Right lobe of liver (tissue), 6 donors: Measurements from ENCODE around the gene PTK6. TPM values are rescaled to one million over a fixed set of nuclear protein-coding genes. Genes with fewer than 3 reads are reported as not detected.

ENCODE experiments used
- ATAC-seq, 4 donors: fragments of 200-7000 bp; cut with Tn5 transposase; one replicate each; pipeline ENCODE4 v1.9.1; 2020; ENCODE audit warnings: mild to moderate bottlenecking in 4 of 4, moderate library complexity in 4 of 4
- DNase-seq, 3 donors: peaks; one replicate each; pipeline ENCODE4 v3.0.0-alpha.2; 2020
- H3K27ac ChIP-seq, 3 donors: fragments of 200-600 bp; one replicate each; pipeline ENCODE4 v1.8.0; 2022
- H3K27me3 ChIP-seq, 2 donors: fragments of 200-600 bp; one replicate each; pipeline ENCODE4 v1.8.0; 2022
- H3K36me3 ChIP-seq, 4 donors: fragments of 200-600 bp; sonication (generic) in 1 of 4; one replicate each; pipeline versions ENCODE4 v1.5.1 to v1.8.0; 2017 to 2022; ENCODE audit warnings: control low read depth in 1 of 4
- H3K4me1 ChIP-seq, 4 donors: fragments of 200-600 bp; sonication (generic) in 1 of 4; one replicate each; pipeline versions ENCODE4 v1.5.1 to v1.8.0; 2017 to 2022; ENCODE audit warnings: control low read depth in 1 of 4
- H3K4me3 ChIP-seq, 3 donors: fragments of 200-600 bp; one replicate each; pipeline ENCODE4 v1.8.0; 2022
- H3K9me3 ChIP-seq, 4 donors: fragments of 200-600 bp; sonication (generic) in 1 of 4; one replicate each; pipeline versions ENCODE4 v1.5.1 to v1.8.0; 2017 to 2022; ENCODE audit warnings: control low read depth in 1 of 4
- POLR2A ChIP-seq: fragments of 450-650 bp; IDR thresholded peaks from one replicate; pipeline ENCODE4 v1.6.1; 2017; ENCODE audit warnings: antibody characterized with exemption, mild to moderate bottlenecking
- WGBS: methylation state at CpG from one replicate; pipeline ENCODE4 v1.1.6; 2018; ENCODE audit warnings: low coverage, low lambda C conversion rate; ENCODE audit not compliant: insufficient coverage; ENCODE audit errors: missing lambda C conversion rate; 5-methylcytosine and 5-hydroxymethylcytosine counted together
- intact Hi-C, 2 donors: fragments of 100-400 bp; cut with DNase I; formaldehyde crosslinking; loops; one replicate each; pipeline versions ENCODE4 v1.11.2 to v1.14.1; 2022
- total RNA-seq, 6 experiments: library from RNA; depleted of rRNA in 2 of 6; stranded (reverse); fragments of >200 nt in 2 of 6; fragmentation: NEBNext Ultra II Directional in 3 of 6; extraction: Animal tissue kit (Norgen Biotek cat#: 25700) in 3 of 6; gene quantifications; one replicate each; pipeline versions ENCODE4 v1.1.0 to v1.2.4, GENCODE V29; 2016 to 2023
- TF ChIP-seq, protein P1 (sequence below), 4 donors: fragments of 200-600 bp in 3 of 4; fragments of 450-650 bp in 1 of 4; IDR thresholded peaks; one replicate each; pipeline versions ENCODE4 v1.5.1 to v1.8.0; 2016 to 2022; ENCODE audit warnings: antibody characterized with exemption in 4 of 4, mild to moderate bottlenecking in 2 of 4
- donor health status: DM: no; HTN: yes; CAD: no.
- donor health status: DM: no; HTN: no; CAD: no.
- donor health status: DM: no; HTN: no; CAD: no.
- donor health status: DM: no; HTN: yes; CAD: no.
- donor health status: DM: no; HTN: yes; CAD: no.

The PTK6 gene
- total RNA-seq, 6 experiments from 2014 or later, result 0.78 to 11.0 (median 3.6) TPM

DNA sequence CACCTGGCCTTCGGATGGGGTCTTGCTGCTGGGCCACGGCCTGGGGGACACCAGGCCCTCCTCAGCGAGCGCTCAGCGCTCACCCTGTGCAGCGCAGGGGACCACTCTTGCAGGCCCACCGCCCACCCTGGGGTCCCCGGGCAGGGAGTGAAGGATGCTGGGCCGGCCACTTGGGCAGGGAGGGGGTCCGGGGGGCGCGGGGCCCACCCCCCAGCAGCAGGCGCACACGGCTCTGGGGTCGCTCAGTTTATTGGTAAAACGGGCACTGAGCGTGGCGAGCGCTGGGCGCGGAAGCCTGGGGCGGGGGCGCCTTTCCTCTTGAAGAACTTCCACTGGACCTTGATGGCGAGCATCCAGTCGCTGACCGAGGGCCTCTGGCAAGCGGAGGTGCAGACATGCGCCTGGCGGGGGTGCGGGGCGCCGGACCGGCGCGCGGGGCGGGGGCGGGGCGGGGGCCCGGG, 49.4 kb downstream of the PTK6 start:
- H3K9me3 ChIP-seq, result no peaks in the 10 kb centered on the region
- H3K4me3 ChIP-seq, result no peak overlapping the region
- no peaks in the 10 kb centered on the region for H3K27me3 ChIP-seq
- no peaks in the 10 kb centered on the region for H3K4me1 ChIP-seq
- TF ChIP-seq, protein P1, sequence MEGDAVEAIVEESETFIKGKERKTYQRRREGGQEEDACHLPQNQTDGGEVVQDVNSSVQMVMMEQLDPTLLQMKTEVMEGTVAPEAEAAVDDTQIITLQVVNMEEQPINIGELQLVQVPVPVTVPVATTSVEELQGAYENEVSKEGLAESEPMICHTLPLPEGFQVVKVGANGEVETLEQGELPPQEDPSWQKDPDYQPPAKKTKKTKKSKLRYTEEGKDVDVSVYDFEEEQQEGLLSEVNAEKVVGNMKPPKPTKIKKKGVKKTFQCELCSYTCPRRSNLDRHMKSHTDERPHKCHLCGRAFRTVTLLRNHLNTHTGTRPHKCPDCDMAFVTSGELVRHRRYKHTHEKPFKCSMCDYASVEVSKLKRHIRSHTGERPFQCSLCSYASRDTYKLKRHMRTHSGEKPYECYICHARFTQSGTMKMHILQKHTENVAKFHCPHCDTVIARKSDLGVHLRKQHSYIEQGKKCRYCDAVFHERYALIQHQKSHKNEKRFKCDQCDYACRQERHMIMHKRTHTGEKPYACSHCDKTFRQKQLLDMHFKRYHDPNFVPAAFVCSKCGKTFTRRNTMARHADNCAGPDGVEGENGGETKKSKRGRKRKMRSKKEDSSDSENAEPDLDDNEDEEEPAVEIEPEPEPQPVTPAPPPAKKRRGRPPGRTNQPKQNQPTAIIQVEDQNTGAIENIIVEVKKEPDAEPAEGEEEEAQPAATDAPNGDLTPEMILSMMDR (IDR thresholded peaks at IDR 0.05), result no peak
- TF ChIP-seq POLR2A, result no peak
- no peaks in the 10 kb centered on the region for H3K36me3 ChIP-seq
- WGBS, result no CpG with 5 or more reads among the region's 40 CpGs
- ATAC-seq, result no peak
- no peak for DNase-seq
- intact Hi-C loops, result no loop called here
- no peak overlapping the region for H3K27ac ChIP-seq

DNA sequence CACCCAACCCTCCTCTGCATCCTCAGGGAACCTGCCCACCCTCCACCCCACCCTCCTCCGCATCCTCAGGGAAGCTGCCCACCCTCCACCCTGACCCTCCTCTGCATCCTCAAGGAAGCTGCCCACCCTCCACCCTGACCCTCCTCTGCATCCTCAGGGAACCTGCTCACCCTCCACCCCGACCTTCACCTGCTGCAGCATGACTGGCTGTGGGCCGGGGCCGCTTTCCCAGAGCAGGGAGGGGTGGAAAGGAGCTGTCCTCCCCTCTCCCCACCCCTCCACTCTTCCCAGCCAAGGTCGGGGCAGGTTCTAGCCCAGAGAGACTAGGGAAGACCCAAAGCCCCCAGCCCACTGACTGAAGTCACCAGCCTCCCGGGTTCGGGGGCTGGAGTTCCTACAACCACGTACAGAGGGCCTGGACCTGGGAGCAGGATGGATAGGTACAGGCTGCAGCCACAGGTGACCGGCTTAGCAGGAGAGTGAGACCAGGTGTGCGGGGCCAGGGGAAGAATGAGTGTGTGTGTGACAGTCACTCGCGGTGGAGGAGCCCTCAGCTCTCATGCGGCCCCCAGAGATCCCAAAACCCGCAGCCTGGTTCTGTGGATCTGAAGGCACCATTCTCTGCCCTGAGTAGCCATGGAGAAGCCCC, 49.9 kb downstream of the PTK6 start:
- no peak for DNase-seq
- Histone ChIP-seq H3K36me3 (no peaks in the 10 kb centered on the region), H3K4me3 (no peak overlapping the region), H3K27me3 (no peaks in the 10 kb centered on the region), H3K27ac (no peak overlapping the region), H3K4me1 (no peaks in the 10 kb centered on the region), H3K9me3 (no peaks in the 10 kb centered on the region)
- intact Hi-C loops, result no loop called here
- no peak for ATAC-seq
- 47% methylated on average over 5 of the region's 14 CpGs for WGBS
- TF ChIP-seq, protein P1 (IDR thresholded peaks at IDR 0.05), result no peak
- TF ChIP-seq POLR2A, result no peak

DNA sequence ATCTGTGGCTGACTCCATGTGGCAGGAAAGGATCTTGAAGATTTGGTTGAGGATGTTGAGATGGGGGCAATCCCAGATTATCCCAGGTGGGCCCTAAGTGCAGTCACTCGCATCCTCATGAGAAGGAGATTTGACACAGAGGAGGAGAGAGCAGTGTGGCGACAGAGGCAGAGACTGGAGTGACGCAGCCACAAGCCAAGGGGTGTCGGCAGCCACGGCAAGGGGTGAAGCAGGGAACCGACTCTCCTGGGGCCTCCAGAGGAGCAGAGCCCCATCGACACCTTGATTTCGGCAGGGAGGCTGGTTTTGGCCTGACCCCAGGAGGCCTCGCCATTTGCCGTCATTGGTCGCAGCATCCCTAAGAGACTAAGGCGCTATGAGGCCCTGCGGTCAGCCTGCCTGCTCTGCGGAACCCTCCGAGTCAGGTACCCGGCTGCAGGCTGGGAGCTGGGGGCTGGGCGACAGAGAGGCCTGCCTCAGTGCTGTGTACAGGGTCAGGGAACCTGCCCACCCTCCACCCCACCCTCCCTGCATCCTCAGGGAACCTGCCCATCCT, 50.8 kb downstream of the PTK6 start:
- intact Hi-C loops, result no loop called here
- H3K36me3 ChIP-seq, result no peaks in the 10 kb centered on the region
- no peaks in the 10 kb centered on the region for H3K27me3 ChIP-seq
- H3K27ac ChIP-seq, result no peak overlapping the region
- H3K4me3 ChIP-seq, result no peak overlapping the region
- ATAC-seq (no peak), DNase-seq (no peak)
- H3K9me3 ChIP-seq, result no peaks in the 10 kb centered on the region
- TF ChIP-seq, protein P1 (IDR thresholded peaks at IDR 0.05), result no peak
- no peak for TF ChIP-seq POLR2A
- H3K4me1 ChIP-seq, result no peaks in the 10 kb centered on the region
- no CpG with 5 or more reads among the region's 17 CpGs for WGBS

DNA sequence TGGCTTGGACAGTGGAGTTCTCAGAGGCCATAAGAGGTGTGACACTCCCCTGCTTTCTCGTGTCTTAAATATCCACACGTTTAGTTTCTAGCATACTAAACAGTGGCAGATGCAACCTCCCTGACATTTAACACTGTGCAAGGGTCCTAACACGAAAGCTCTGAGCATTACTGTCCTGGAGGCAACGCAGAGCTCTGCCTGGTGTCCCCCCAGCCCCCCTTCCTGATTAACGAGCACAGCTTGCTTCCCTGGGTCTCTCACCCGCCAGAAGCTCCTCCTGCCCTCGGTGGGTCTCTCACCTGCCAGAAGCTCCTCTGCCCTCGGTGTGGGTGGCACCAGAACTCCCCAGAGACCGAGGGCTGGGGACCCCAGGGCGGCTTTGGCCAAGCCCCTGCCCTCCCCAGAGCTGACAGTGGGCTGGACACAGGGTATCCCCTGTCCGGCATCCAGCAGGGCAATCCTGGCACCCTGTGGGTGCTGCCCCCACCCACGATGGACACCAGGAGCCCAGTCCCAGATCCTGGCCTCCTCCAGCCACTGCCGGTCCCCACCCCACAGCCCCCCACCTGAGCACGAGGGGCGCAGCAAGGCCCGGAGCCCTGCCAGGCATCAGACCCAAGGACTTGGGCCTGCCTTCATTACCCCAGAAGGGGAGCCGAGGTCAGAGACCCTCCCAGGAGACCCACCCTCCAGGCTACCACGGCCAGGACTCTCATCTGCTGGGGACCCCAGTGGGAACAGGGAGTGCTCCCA, 52.3 kb downstream of the PTK6 start:
- H3K27ac ChIP-seq, result no peak overlapping the region
- WGBS, result 35% methylated on average over 8 of the region's 18 CpGs
- H3K4me1 ChIP-seq, result no peaks in the 10 kb centered on the region
- TF ChIP-seq POLR2A, result no peak
- TF ChIP-seq, protein P1 (IDR thresholded peaks at IDR 0.05), result no peak
- intact Hi-C loops, result no loop called here
- no peak overlapping the region for H3K4me3 ChIP-seq
- ATAC-seq (no peak), DNase-seq (no peak)
- no peaks in the 10 kb centered on the region for H3K36me3 ChIP-seq
- H3K9me3 ChIP-seq, result no peaks in the 10 kb centered on the region
- no peaks in the 10 kb centered on the region for H3K27me3 ChIP-seq
